ENCODE measurements around the gene ITGB1BP1.

DNA sequence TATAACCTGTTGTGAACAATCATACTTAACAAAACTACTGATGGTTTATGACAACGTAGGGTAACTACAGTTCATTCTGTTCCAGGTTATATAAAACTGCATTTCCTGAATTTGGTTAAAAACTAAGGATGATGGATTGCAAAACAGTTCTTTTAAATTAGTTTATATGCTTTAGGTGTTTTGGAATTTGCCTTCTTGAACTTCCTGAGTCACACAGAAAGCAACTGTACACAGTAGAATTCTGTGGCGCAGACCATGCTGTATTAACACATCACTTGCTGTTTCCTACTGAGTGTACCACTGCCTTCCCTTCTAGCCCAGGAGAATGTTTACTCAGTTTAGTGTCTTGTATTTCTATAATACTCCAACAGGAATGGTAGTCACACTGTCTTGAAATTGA, 19.4 kb downstream of the ITGB1BP1 start:
- TF ChIP-seq, protein P1, sequence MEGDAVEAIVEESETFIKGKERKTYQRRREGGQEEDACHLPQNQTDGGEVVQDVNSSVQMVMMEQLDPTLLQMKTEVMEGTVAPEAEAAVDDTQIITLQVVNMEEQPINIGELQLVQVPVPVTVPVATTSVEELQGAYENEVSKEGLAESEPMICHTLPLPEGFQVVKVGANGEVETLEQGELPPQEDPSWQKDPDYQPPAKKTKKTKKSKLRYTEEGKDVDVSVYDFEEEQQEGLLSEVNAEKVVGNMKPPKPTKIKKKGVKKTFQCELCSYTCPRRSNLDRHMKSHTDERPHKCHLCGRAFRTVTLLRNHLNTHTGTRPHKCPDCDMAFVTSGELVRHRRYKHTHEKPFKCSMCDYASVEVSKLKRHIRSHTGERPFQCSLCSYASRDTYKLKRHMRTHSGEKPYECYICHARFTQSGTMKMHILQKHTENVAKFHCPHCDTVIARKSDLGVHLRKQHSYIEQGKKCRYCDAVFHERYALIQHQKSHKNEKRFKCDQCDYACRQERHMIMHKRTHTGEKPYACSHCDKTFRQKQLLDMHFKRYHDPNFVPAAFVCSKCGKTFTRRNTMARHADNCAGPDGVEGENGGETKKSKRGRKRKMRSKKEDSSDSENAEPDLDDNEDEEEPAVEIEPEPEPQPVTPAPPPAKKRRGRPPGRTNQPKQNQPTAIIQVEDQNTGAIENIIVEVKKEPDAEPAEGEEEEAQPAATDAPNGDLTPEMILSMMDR (IDR thresholded peaks at IDR 0.05) = no peak
- TF ChIP-seq ETV6 (CRISPR knock-in tag; IDR thresholded peaks at IDR 0.05) = no peak
- TF ChIP-seq, protein P2, sequence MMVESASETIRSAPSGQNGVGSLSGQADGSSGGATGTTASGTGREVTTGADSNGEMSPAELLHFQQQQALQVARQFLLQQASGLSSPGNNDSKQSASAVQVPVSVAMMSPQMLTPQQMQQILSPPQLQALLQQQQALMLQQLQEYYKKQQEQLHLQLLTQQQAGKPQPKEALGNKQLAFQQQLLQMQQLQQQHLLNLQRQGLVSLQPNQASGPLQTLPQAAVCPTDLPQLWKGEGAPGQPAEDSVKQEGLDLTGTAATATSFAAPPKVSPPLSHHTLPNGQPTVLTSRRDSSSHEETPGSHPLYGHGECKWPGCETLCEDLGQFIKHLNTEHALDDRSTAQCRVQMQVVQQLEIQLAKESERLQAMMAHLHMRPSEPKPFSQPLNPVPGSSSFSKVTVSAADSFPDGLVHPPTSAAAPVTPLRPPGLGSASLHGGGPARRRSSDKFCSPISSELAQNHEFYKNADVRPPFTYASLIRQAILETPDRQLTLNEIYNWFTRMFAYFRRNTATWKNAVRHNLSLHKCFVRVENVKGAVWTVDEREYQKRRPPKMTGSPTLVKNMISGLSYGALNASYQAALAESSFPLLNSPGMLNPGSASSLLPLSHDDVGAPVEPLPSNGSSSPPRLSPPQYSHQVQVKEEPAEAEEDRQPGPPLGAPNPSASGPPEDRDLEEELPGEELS (CRISPR knock-in tag; IDR thresholded peaks at IDR 0.05) = no peak
- TF ChIP-seq MXD4 (CRISPR knock-in tag; IDR thresholded peaks at IDR 0.05; ENCODE audit: borderline replicate concordance) = no peak
- no peak for TF ChIP-seq ZNF121 (CRISPR knock-in tag; IDR thresholded peaks at IDR 0.05)
- no peak for TF ChIP-seq ZNF317 (CRISPR knock-in tag; IDR thresholded peaks at IDR 0.05; ENCODE audit: borderline replicate concordance, low read depth)
